NCI-H82 treated with DMSO at 0.1 percent for 48 hours (cell line): Measurements from ENCODE around the gene ADAMTS9.
"Not testable (repeated sequence)": the region's sequence is repeated elsewhere in the genome, so short reads cannot be mapped to it uniquely, and the experiment has no call there.

Source experiments
- DNase-seq: peaks from one replicate; lab custom pipeline; 2025; ENCODE audit not compliant: unreplicated experiment; lab: John Stamatoyannopoulos, UW

ADAMTS9 gene

DNA sequence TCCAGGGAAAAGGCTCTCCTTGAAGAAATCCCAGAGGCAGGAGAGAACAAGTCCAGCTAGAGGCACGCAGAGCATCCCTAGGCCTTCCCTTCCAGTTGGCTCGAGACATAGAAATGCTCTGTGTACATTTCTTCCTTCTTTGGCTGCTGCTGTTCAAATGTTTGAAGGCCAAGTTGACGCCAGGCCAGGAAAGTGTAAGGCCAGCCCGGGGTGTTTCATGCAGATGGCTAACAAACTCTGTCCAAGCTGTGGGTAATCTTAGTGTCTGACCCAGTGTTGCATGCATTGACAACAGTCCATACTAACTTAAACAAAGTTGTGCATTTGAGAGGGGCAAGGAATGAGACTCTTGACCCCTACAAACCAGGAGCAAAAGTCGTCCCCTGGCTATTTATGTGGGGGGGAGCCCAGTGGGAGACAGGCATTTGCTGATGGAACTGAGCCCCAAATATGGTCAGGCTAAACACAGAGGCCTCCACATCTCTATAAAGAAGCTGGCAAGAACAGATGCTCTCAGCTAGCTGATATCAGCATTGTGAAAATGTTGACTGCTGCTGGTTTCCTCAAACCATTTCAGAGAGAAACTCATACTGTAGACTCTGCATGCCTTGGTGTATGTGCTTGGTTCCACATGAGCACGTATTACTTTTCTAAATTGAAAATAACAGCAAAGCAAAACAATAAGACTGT lies 139.5 kb downstream of the ADAMTS9 start:
- DNase-seq = no peak

GRCh38 chr3:64546856-64547255 lies 140.9 kb downstream of the ADAMTS9 start:
- no peak for DNase-seq

DNA sequence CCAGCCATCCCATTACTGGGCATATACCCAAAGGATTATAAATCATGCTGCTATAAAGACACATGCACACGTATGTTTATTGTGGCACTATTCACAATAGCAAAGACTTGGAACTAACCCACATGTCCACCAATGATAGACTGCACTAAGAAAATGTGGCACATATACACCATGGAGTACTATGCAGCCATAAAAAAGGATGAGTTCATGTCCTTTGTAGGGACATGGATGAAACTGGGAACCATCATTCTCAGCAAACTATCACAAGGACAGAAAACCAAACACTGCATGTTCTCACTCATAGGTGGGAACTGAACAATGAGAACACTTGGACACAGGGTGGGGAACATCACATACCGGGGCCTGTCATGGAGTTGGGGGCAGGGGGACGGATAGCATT lies 142.6 kb downstream of the ADAMTS9 start:
- not testable (repeated sequence) for DNase-seq

DNA sequence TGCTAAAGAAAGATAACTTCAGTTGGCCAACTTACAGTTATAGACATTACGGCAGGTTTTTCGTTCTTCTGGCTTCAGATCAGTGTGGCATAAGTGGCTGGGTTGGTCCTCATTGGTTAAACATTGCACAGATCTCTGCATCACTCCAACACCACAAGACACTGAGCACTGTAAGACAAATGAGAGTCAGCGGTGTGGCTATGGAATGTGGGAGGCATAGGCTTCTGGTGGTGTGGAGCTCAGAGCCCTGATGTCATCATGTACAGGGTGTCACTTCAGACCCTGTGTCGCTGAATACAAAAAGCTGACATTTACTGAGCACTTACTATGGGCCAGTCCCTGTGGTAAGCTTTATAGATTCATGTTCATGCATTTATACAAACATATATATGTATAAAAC lies 146.0 kb downstream of the ADAMTS9 start:
- DNase-seq = no peak

GRCh38 chr3:64539451-64540196 lies 148.2 kb downstream of the ADAMTS9 start:
- DNase-seq = no peak

- no peak for DNase-seq
Observed at GRCh38 chr3:64536166-64536565, 151.6 kb downstream of the ADAMTS9 start.

- peak; percentile 78 for DNase-seq
Observed at GRCh38 chr3:64533617-64534317, 154.0 kb downstream of the ADAMTS9 start.

GRCh38 chr3:64530434-64531049 lies 157.3 kb downstream of the ADAMTS9 start:
- DNase-seq = peak; percentile 2

DNA sequence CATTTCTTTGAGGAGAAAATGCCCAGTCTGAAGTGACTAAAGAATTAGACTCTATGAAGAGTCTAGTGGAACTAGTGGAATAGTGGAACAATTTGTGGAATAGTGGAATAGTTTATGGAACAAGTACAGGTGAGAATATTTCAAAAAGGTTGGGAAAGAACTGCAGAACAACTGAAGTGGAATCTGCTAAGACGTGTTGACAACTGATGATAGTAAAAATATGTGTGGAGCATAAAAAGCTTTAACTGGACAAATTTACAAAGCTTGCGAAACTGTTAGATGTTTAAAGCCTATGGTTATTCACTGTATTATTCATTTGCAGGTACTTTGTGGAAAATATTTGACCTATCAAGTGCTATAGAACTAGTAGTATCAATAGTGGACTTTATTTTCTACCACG lies 164.5 kb downstream of the ADAMTS9 start:
- DNase-seq = no peak

- DNase-seq = no peak
Observed at GRCh38 chr3:64520334-64520733, 167.5 kb downstream of the ADAMTS9 start.

GRCh38 chr3:64518950-64519349 lies 168.8 kb downstream of the ADAMTS9 start:
- no peak for DNase-seq

DNA sequence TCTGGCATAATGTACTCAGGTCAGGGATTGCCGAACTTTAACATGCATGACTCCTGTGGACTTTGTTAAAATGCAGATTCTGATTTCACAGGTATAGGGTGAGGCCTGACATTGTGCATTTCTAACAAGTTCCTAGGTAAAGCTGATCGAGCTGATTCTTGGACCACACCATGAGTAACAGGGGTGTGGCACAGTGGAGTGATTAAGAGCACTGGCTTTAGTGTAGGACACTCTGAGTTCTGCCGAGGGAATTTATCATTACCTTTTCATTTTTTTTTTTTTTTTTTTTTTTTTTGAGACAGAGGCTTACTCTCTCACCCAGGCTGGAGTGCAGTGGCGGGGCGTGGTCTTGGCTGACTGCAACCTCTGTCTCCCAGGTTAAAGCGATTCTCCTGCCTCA lies 169.3 kb downstream of the ADAMTS9 start:
- no peak for DNase-seq

DNA sequence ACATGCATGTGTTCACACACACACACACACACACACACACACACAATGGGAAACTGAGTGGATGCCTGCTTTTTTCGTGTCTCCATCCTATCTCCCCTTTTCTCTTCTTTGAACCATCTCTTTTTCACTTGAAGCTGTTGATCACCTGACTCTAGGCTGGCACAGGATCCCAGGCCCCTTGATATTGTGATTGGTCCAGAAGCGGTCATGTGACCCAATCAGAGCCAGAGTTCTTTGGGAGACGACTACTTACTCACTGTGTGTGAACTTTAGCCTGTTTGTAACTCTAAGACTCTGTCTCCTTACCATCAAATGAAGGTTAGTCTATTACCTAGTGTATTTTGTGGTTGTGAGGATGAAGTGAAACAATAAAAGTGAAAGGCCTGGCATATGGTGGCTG lies 172.9 kb downstream of the ADAMTS9 start:
- no peak for DNase-seq

DNA sequence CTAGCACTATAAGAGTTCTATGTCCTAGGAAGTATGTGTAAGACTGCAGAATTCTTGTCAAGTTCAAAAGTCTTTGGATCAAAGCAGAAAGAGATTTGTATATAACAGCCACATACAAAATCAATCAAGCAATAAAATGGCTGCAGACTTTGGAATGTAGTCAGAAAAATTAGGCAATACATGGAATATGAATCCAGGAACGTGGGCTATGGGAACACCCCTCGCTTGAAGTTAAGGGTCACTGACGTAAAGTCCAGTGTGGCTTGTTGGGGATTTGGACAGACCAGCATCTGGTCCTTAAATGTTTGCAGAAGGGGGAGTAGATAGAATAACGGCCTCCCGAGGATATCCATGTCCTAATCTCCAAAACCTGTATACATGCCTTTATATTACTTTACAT lies 178.6 kb downstream of the ADAMTS9 start:
- DNase-seq = no peak

DNA sequence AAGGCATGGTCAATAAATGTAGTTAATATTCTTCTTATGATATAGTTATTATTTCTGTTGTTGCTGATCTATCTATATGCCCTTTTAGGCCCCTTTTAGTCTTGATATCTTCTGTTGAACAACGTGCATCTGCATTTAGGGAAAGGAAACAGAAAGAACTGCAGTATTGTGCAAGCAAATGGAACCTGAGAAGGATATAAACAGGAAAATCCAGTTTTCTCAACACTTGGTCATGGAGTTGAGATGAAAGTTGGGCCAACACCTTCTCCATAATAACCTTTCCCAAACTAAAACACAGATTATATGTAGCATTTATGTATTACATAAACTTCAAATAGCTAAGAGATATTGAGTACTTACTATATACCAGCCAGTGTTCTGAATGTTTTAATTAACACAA lies 179.7 kb downstream of the ADAMTS9 start:
- no peak for DNase-seq

DNA sequence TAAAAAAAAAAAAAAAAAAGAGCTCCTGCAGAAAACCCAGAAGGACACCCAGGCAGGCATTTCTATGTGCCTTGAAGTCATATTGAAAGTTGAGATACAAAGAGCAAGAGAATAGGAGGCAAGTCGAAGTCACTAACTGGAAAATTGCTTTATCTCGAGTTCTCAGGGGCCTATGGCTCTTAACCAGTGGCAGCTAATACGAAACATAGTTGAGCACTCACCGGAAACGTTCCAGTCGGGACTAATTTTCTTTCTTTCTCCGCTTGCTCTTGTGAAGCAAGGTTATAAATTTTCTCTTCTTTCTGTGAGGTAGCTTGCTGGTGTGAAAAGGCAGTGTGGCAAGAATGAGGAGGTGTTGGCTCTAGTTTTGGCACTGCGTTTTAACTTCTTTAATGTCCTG lies 181.5 kb downstream of the ADAMTS9 start:
- DNase-seq = no peak

DNA sequence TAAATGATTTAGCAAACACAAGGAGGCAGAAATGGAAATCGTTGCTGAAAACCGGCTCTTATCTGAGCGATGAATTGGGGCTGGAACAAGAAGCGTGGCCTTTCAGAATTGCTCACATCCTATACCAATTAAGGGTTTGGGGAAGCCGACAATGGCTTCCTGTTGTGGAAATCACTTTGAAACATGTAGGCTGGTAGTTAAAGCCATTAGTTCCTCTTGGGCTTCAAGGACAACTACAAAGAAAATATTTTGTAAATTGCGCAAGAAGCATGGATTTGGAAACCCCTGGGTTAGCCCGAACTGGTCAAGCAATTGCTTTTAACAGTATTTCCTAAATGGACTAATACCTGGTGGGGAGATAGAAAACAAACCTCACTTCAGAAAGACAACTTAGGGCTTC lies 182.4 kb downstream of the ADAMTS9 start:
- DNase-seq = no peak

GRCh38 chr3:64502284-64502683 lies 185.5 kb downstream of the ADAMTS9 start:
- no peak for DNase-seq

- peak; percentile 49 for DNase-seq
Observed at GRCh38 chr3:64501298-64501906, 186.4 kb downstream of the ADAMTS9 start.

GRCh38 chr3:64496786-64497490 lies 190.9 kb downstream of the ADAMTS9 start:
- DNase-seq = no peak
